HG02623 (cell line): ENCODE measurements around the gene GLIS2.
A peak's percentile ranks its signal among the peaks of the same experiment; 100 is the strongest.

ENCODE experiments used
- ATAC-seq: cut with Tn5 transposase; IDR thresholded peaks from one replicate; pipeline ENCODE4 v1.9.1; 2021; ENCODE audit warnings: moderate library complexity; ENCODE audit not compliant: unreplicated experiment

Gene GLIS2

GRCh38 chr16:4297480-4297879 is 18.4 kb upstream of the GLIS2 start:
- ATAC-seq, result no peak

- no peak for ATAC-seq
Measured at GRCh38 chr16:4298761-4299522, 16.9 kb upstream of the GLIS2 start.

DNA sequence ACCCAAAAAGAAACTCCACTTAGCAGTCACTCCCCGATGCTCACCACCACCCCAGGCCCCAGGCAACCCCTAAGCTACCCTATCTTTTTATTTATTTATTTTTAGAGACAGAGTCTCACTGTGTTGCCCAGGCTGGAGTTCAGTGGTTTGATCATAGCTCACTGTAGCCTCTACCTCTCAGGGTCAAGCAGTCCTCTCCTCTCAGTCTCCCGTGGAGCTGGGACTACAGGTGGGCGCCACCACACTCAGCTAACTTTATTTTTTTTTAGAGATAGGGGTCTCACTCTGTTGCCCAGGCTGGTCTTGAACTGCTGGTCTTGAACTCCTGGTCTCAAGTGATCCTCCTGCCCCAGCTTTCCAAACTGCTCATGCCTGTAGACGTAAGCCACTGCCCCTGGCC is 14.7 kb upstream of the GLIS2 start:
- no peak for ATAC-seq

DNA sequence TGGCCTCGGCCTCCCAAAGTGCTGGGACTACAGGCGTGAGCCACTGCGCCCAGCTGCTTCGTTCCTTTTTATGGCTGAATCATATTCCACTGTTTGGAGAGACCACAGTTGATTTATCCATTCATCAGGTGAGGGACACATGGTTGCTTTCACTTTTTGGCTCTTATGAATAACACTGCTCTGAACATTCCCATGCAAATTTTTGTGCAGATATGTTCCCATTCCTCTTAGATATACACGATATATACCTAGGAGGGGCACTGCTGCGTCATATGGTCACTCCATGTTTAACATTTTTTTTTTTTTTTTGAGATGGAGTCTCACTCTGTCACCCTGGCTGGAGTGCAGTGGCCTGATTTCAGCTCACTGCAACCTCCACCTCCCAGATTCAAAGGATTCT is 13.9 kb upstream of the GLIS2 start:
- ATAC-seq, result no peak

DNA sequence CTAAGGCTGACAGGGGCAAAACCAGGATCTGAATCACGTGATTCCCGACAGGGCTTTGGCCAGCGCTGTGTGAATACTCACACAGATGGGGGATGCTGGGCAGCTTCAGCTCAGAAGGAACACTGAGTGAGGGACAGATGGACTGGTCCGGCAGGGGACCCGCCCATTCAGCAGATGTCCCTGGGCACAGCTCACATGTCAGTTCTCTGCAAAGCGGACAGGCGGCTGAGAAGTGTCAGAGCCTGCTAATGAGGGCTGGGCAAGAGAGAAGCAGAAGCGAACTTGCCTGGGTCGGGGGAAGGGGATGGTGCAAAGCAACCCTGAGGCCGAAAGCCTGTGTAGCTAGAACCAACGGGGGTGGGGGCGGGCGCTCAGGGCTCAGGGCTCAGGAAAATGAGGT is 11.9 kb upstream of the GLIS2 start:
- ATAC-seq, result no peak

- ATAC-seq, result no peak
Measured at GRCh38 chr16:4306470-4307214, 9.2 kb upstream of the GLIS2 start.

GRCh38 chr16:4307215-4308037 is 8.4 kb upstream of the GLIS2 start:
- peak; percentile 88 for ATAC-seq

- no peak for ATAC-seq
Measured at GRCh38 chr16:4309102-4309832, 6.6 kb upstream of the GLIS2 start.

GRCh38 chr16:4309833-4310266 is 6.0 kb upstream of the GLIS2 start:
- ATAC-seq, result no peak

DNA sequence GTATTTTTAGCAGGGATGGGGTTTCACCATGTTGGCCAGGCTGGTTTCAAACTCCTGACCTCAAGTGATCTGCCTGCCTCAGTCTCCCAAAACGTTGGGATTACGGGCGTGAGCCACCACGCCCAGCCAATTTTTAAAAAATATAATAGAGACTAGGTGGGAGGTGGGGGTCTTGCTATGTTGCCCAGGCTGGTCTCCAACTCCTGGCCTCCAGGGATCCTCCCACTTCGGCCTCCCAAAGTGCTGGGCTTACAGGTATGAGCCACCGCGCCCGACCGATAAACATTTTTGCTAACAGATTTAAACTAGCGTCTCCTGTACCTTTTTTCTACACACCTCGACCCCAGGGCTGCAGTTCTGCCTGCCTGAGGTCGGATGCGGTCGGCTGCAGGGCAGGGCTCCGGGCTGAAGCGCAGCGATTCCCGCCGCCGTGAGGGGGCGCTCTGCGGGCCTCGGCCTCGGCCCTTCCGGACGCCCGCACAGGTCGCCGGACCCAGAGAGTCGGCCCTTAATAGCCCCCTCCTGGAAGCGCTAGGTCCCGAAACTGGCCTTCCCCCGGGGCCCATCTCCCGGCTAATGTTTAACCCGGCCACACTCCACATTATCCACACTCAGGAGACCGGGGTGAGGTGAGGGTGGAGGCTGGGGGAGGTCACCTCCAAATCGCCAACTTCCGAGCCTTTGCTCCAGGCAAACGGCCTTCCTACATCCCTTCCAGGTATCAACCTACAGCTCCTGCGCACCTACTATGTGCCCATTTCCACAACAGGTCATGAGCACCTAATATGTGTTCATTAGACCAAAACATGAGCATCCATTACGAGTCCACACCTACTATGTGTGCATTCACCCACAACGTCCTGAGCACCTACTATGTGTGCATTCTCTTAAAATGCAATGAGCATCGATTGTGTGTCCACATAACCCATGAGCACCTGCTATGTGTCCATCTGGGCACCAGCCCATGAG is 2.0 kb upstream of the GLIS2 start:
- no peak for ATAC-seq

GRCh38 chr16:4314532-4315185 is 1.2 kb upstream of the GLIS2 start:
- ATAC-seq, result no peak

GRCh38 chr16:4316108-4316863 is 419 bp downstream of the GLIS2 start:
- no peak for ATAC-seq

DNA sequence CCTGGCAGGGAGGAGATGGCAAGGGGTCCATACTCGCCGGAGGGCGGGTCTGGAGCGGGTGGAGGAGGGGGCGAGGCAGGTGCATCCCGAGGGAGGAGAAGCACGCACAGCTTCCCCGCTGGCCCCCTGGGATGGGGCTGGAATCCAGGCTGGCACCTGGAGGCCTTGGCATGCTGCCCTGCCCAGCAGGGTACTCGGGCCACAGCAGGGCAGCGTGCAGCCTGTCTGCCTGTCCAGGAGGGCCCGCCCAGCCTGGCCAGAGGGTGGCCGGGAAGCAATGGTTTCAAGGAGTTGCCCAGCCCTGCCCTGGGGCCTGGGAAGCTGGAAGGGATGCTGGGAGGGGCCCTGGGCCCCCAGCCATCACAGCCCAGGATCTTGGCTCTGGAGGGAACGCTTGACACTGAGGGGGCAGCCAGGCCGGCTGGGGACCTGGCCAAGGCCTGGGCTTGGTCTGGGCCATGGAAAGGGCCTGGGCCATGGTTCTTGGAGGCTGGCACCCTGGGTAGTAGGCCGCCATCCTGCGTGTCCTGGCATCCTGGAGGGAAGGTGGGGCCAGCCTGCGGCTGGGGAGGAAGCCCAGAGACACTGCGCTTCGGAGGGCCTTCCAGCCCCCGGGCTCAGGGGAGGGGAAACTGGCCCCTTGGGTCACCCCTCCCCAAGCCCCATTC is 1.1 kb downstream of the GLIS2 start:
- ATAC-seq, result no peak

GRCh38 chr16:4317532-4318450 is 1.9 kb downstream of the GLIS2 start:
- ATAC-seq, result no peak

- ATAC-seq, result no peak
Measured at GRCh38 chr16:4318451-4318910, 2.6 kb downstream of the GLIS2 start.

DNA sequence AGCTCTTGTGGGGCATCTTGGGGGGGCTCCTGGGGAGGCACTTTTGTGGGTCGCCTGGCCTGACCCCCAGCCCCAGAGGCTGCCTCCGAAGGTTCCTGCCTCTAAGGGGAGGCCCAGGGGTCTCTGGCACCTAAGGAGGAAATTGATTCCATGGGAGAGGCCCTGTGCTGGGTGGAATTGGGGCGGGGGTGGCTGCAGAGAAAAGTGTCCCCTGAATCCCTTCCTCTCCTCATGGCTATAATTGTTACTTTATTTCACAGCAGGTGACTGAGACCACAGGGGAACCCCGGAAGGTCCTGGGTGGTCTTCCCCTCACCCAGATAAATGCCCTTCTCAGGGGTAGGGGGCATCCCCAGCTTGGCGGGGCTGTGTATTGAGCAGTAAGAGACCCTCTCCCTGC is 3.1 kb downstream of the GLIS2 start:
- ATAC-seq, result no peak
